Lung (tissue), 12 donors: Measurements from ENCODE around the gene ZNF415. TPM values are rescaled to one million over a fixed set of nuclear protein-coding genes. Genes with fewer than 3 reads are reported as not detected.

Experiments
- ATAC-seq: fragments of 200-7000 bp; cut with Tn5 transposase; one replicate; pipeline ENCODE4 v1.9.1; 2020; ENCODE audit warnings: moderate number of reproducible peaks; ENCODE audit not compliant: insufficient read depth, low FRiP score
- DNase-seq, 3 donors: peaks; one replicate each; pipeline ENCODE4 v3.0.0-alpha.2; 2013 to 2017
- H3K27ac ChIP-seq, 2 donors: one replicate each; pipeline ENCODE4 v1.5.1; 2013; ENCODE audit warnings: mild to moderate bottlenecking in 2 of 2, moderate library complexity in 2 of 2, control low read depth in 1 of 2, inconsistent platforms in 1 of 2, low read depth in 1 of 2, low read length in 1 of 2
- H3K27me3 ChIP-seq, 3 donors: one replicate each; pipeline ENCODE4 v1.5.1; 2013; ENCODE audit warnings: low read length in 2 of 3; ENCODE audit not compliant: control insufficient read depth in 3 of 3, insufficient read depth in 3 of 3
- H3K36me3 ChIP-seq, 4 donors: one replicate each; pipeline ENCODE4 v1.5.1; 2013; ENCODE audit warnings: low read length in 4 of 4, mild to moderate bottlenecking in 1 of 4, moderate library complexity in 1 of 4; ENCODE audit not compliant: control insufficient read depth in 4 of 4, insufficient read depth in 4 of 4
- H3K4me1 ChIP-seq, 5 donors: one replicate each; pipeline ENCODE4 v1.5.1; 2013; ENCODE audit warnings: low read length in 5 of 5, mild to moderate bottlenecking in 2 of 5, moderate library complexity in 1 of 5; ENCODE audit not compliant: control insufficient read depth in 5 of 5, insufficient read depth in 5 of 5
- H3K4me3 ChIP-seq: one replicate; pipeline ENCODE4 v1.5.1; 2013; ENCODE audit warnings: mild to moderate bottlenecking, control low read depth, moderate library complexity
- H3K9ac ChIP-seq, 2 donors: one replicate each; pipeline ENCODE4 v1.5.1; 2013; ENCODE audit warnings: low read length in 2 of 2, control low read depth in 1 of 2; ENCODE audit not compliant: insufficient read depth in 1 of 2
- H3K9me3 ChIP-seq, 4 donors: one replicate each; pipeline ENCODE4 v1.5.1; 2013; ENCODE audit warnings: low read length in 3 of 4, mild to moderate bottlenecking in 1 of 4, moderate library complexity in 1 of 4; ENCODE audit not compliant: control insufficient read depth in 4 of 4, insufficient read depth in 3 of 4
- WGBS, 2 donors: extraction: QIAGEN DNeasy Blood & Tissue Kit; methylation state at CpG; one replicate each; pipeline ENCODE4 v1.1.7; 2013; 5-methylcytosine and 5-hydroxymethylcytosine counted together
- polyA plus RNA-seq, 2 donors: library from polyadenylated mRNA; stranded (reverse); fragments of 200-250 nt; gene quantifications; one replicate each; pipeline ENCODE4 v1.2.1, GENCODE V29; 2013
- total RNA-seq, 2 donors: library from RNA; depleted of rRNA in 1 of 2; stranded (reverse); fragments of >200 nt in 1 of 2; gene quantifications; one replicate each; pipeline ENCODE4 v1.2.1, GENCODE V29; 2014 to 2021
- TF ChIP-seq, protein P1 (sequence below): IDR thresholded peaks from 2 replicates; pipeline ENCODE4 v1.5.1; 2012; ENCODE audit warnings: mild to moderate bottlenecking; ENCODE audit errors: control extremely low read depth, extremely low read depth
- donor health status: control.
- donor health status: control.
- donor health status: Bipolar disorder and iron deficiency.
- donor health status: healthy.
- donor health status: DM: yes; HTN: yes; CAD: no.

The ZNF415 gene
- total and polyA plus RNA-seq, 4 donors: 3.1 to 16.6 (median 3.9) TPM

DNA sequence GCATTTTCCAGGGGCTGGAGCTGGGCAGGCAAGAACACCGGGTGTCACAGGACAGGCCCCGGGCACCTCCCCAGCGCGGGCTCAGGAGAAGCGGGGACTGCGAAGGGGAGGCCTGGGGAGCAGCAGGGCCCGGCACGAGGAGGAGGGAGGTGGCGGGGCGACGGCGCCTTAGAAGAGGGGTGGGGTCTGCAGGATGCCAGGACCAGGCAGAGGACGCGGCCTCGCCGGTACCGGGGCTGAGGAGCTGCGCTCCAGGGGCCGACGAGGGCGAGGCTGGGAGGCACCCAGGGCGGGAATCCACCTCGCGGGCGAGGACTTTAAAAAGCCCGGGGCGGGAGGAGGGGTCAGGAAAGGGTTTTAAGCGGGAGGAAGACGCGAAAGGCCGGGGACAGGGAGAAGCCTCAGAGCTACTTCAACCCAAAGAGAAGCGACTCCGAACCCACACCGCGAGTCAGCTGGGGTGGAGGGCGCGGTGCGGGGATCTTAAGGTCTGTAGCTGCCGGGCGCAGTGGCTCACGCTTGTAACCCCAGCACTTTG lies 25.5 kb upstream of the ZNF415 start:
- WGBS, 2 donors: 1% methylated on average over 39 to 41 of the region's 41 CpGs
- peak; percentile 40 to 49 (median 45) for DNase-seq
- peaks cover 0 to 2% (median 0%) of the 10 kb centered on the region in 4 donors for H3K36me3 ChIP-seq
- TF ChIP-seq, protein P1, sequence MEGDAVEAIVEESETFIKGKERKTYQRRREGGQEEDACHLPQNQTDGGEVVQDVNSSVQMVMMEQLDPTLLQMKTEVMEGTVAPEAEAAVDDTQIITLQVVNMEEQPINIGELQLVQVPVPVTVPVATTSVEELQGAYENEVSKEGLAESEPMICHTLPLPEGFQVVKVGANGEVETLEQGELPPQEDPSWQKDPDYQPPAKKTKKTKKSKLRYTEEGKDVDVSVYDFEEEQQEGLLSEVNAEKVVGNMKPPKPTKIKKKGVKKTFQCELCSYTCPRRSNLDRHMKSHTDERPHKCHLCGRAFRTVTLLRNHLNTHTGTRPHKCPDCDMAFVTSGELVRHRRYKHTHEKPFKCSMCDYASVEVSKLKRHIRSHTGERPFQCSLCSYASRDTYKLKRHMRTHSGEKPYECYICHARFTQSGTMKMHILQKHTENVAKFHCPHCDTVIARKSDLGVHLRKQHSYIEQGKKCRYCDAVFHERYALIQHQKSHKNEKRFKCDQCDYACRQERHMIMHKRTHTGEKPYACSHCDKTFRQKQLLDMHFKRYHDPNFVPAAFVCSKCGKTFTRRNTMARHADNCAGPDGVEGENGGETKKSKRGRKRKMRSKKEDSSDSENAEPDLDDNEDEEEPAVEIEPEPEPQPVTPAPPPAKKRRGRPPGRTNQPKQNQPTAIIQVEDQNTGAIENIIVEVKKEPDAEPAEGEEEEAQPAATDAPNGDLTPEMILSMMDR: no peak
- peak overlapping the region; percentile 55 to 58 for H3K9ac ChIP-seq
- H3K27ac ChIP-seq: peak overlapping the region; percentile 4 to 80
- H3K4me3 ChIP-seq: peak overlapping the region; percentile 75
- H3K27me3 ChIP-seq: no peaks in the 10 kb centered on the region
- peaks cover 0 to 13% (median 0%) of the 10 kb centered on the region in 5 donors for H3K4me1 ChIP-seq
- H3K9me3 ChIP-seq: peaks cover 0 to 20% (median under 1%) of the 10 kb centered on the region in 4 donors
- peak; percentile 19 for ATAC-seq

DNA sequence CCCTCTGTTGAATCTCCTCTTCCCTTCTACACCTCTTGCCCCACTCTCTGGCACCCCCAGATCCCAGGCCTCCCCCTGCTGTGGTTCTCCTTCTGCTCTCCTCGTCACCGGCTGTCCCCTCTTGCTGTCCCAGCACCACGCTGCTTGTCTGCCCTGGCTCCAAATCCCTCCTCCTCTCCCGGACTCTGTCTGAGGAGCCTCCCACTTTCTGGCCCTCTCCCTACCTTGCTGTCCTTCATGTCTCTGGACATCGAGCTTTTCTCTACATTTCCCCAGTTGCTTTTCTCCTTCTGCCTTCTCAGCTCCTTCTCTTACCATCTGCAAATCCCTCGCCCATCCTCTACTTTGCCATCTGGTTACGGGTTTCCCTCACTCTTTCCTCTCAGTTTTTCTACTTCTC lies 24.9 kb upstream of the ZNF415 start:
- peak overlapping the region; percentile 75 for H3K4me3 ChIP-seq
- H3K4me1 ChIP-seq: peaks cover 0 to 13% (median 0%) of the 10 kb centered on the region in 5 donors
- H3K9ac ChIP-seq: peak overlapping the region in 1 of 2 donors; percentile 58
- DNase-seq: peak; percentile 21 to 33 (median 26)
- TF ChIP-seq, protein P1: no peak
- H3K27ac ChIP-seq: peak overlapping the region; percentile 4 to 80
- WGBS, 2 donors: 29 to 50% methylated on average over 7 of the region's 7 CpGs
- peaks cover 0 to 19% (median 0%) of the 10 kb centered on the region in 4 donors for H3K9me3 ChIP-seq
- no peak for ATAC-seq
- peaks cover 0 to 3% (median 1%) of the 10 kb centered on the region in 4 donors for H3K36me3 ChIP-seq
- no peaks in the 10 kb centered on the region for H3K27me3 ChIP-seq

DNA sequence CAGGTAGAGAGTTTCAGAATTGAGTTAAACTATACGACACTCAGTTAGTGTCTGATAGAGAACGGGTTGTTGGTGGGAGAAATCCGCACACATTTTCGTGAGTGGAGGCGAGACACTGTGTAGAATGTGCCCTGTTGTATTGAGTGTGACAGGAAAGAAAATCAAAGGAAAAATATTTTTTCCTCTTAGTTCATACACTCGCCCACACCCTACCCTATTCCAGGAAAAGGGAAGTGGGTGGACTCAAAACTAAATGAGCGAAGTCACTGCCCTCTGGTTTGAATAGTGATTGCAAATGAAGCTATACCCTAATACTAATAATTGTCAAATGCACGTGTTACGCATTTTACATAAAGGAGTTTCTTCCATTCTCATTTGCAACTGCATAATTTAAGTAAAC lies 24.1 kb upstream of the ZNF415 start:
- TF ChIP-seq, protein P1: no peak
- no peak for ATAC-seq
- Histone ChIP-seq H3K9me3 (peaks cover 0 to 22% (median 0%) of the 10 kb centered on the region in 4 donors), H3K9ac (no peak overlapping the region), H3K4me1 (peaks cover 0 to 13% (median 0%) of the 10 kb centered on the region in 5 donors), H3K36me3 (peaks cover 0 to 3% (median 1%) of the 10 kb centered on the region in 4 donors), H3K4me3 (no peak overlapping the region), H3K27me3 (no peaks in the 10 kb centered on the region), H3K27ac (peak overlapping the region in 1 of 2 donors; percentile 56)
- DNase-seq: no peak
- 71 to 75% methylated on average over 9 of the region's 9 CpGs for WGBS, 2 donors
